T-cell (primary cell): Measurements from ENCODE around the gene AKAP9. TPM values are rescaled to one million over a fixed set of nuclear protein-coding genes. Genes with fewer than 3 reads are reported as not detected.
A peak's percentile ranks its signal among the peaks of the same experiment; 100 is the strongest.
"Not testable (repeated sequence)": the region's sequence is repeated elsewhere in the genome, so short reads cannot be mapped to it uniquely, and the experiment has no call there.

Experiments used
- ATAC-seq, 4 experiments: fragments of 200-7000 bp in 3 of 4; fragments of 150-1000 bp in 1 of 4; cut with Tn5 transposase; replicated peaks in 1 of 4; 1 replicate in 3 of 4; 2 replicates in 1 of 4; pipeline ENCODE4 v1.10.0; 2021; ENCODE audit warnings: moderate library complexity in 3 of 4, mild to moderate bottlenecking in 2 of 4, moderate number of reproducible peaks in 1 of 4
- CTCF ChIA-PET, 2 donors: fragments of 300-600 bp; sonication (Branson Sonifier 250); formaldehyde crosslinking; loops; one replicate each; lab custom pipeline; 2022; ENCODE audit warnings: antibody characterized with exemption in 2 of 2; lab: Charles Lee
- POLR2A ChIA-PET, 2 donors: fragments of 300-600 bp; sonication (Branson Sonifier 250); formaldehyde crosslinking; loops; one replicate each; lab custom pipeline; 2022; ENCODE audit warnings: antibody characterized with exemption in 2 of 2; lab: Charles Lee
- DNase-seq, 35 experiments: peaks; one replicate each; pipeline versions ENCODE4 v3.0.0 to v3.0.0-alpha.2; 2013 to 2023
- H3K27ac ChIP-seq: one replicate; pipeline ENCODE4 v1.5.1; 2013; ENCODE audit warnings: low read length
- H3K27me3 ChIP-seq, 2 experiments: replicated peaks in 1 of 2; 1 replicate in 1 of 2; 2 replicates in 1 of 2; pipeline versions ENCODE4 v1.6.1 to v1.7.0; 2013; ENCODE audit warnings: low read length in 1 of 2, mixed read lengths in 1 of 2; ENCODE audit not compliant: control insufficient read depth in 2 of 2, insufficient read depth in 2 of 2; ENCODE audit errors: extremely low read depth in 1 of 2
- H3K36me3 ChIP-seq, 2 donors: 1 replicate in 1 of 2; 2 replicates in 1 of 2; pipeline versions ENCODE4 v1.6.1 to v1.7.0; 2013; ENCODE audit warnings: low read length in 1 of 2; ENCODE audit not compliant: control insufficient read depth in 2 of 2, insufficient read depth in 1 of 2; ENCODE audit errors: extremely low read depth in 1 of 2
- H3K4me1 ChIP-seq, 2 experiments: 1 replicate in 1 of 2; 2 replicates in 1 of 2; pipeline versions ENCODE4 v1.6.1 to v1.7.0; 2013; ENCODE audit warnings: low read length in 2 of 2, mixed read lengths in 1 of 2; ENCODE audit not compliant: insufficient read depth in 2 of 2, control insufficient read depth in 1 of 2; ENCODE audit errors: extremely low read depth in 1 of 2
- H3K4me3 ChIP-seq, 2 donors: 1 replicate in 1 of 2; 2 replicates in 1 of 2; pipeline versions ENCODE4 v1.5.1 to v1.7.0; 2013; ENCODE audit warnings: mild to moderate bottlenecking in 2 of 2, low read length in 1 of 2, moderate library complexity in 1 of 2; ENCODE audit not compliant: control insufficient read depth in 1 of 2; ENCODE audit errors: extremely low read depth in 1 of 2
- H3K9me3 ChIP-seq: 2 replicates; pipeline ENCODE4 v1.7.0; 2013
- H3K27ac Mint-ChIP-seq, 2 donors: one replicate each; pipeline ENCODE4 v1.8.0; 2020 to 2021; ENCODE audit warnings: mild to moderate bottlenecking in 2 of 2, mixed read lengths in 2 of 2
- H3K27me3 Mint-ChIP-seq, 2 donors: one replicate each; pipeline ENCODE4 v1.8.0; 2021 to 2022; ENCODE audit warnings: mixed read lengths in 2 of 2
- H3K36me3 Mint-ChIP-seq: one replicate; pipeline ENCODE4 v1.8.0; 2021; ENCODE audit warnings: mixed read lengths
- H3K4me1 Mint-ChIP-seq, 3 donors: one replicate each; pipeline ENCODE4 v1.8.0; 2020 to 2022; ENCODE audit warnings: mixed read lengths in 3 of 3, mild to moderate bottlenecking in 1 of 3
- H3K4me3 Mint-ChIP-seq, 3 donors: one replicate each; pipeline ENCODE4 v1.8.0; 2020 to 2022; ENCODE audit warnings: mild to moderate bottlenecking in 3 of 3, mixed read lengths in 3 of 3, moderate library complexity in 3 of 3
- H3K9me3 Mint-ChIP-seq, 3 donors: one replicate each; pipeline ENCODE4 v1.8.0; 2020 to 2022; ENCODE audit warnings: mixed read lengths in 3 of 3
- WGBS: methylation state at CpG from one replicate; pipeline ENCODE4 v1.1.5; 2013; ENCODE audit warnings: missing lambda C conversion rate; ENCODE audit not compliant: insufficient coverage; 5-methylcytosine and 5-hydroxymethylcytosine counted together
- total RNA-seq, 35 experiments: library from RNA in 6 of 35; stranded (reverse) in 6 of 35; fragments of 120-200 nt in 1 of 35; gene quantifications; one replicate each; pipeline versions ENCODE4 v1.2.1 to v1.2.4 and lab custom pipeline; 2013 to 2026

AKAP9 gene
- total RNA-seq, 5 donors from 2014 or later (not counting 1 experiment from before 2014, with no cell fraction given): 59.6 to 83.3 (median 69.0) TPM

DNA sequence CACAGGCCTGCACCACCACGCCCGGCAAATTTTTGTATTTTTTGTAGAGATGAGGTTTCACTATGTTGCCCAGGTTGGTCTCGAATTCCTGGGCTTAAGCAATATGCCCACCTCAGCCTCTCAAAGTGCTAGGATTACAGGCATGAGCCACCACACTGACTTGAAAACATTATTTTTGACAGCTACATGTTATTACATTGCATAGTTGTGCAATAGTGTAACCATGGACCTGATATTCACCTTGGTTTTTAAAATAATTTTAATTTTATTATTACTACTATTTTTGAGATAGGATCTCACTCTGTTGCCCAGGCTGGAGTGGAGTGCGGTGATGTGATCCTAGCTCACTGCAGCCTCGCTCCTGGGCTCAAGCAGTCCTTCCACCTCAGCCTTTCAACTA is 18.4 kb downstream of the AKAP9 start:
- Histone ChIP-seq H3K9me3 (no peaks in the 10 kb centered on the region), H3K36me3 (peaks cover 0 to 5% of the 10 kb centered on the region in 2 donors), H3K27me3 (no peaks in the 10 kb centered on the region), H3K27ac (no peak overlapping the region), H3K4me3 (no peak overlapping the region), H3K4me1 (no peaks in the 10 kb centered on the region)
- Mint-ChIP-seq H3K9me3 (no peaks in the 10 kb centered on the region), H3K27me3 (no peaks in the 10 kb centered on the region), H3K4me1 (peaks cover 25 to 33% (median 27%) of the 10 kb centered on the region in 3 donors), H3K36me3 (peaks cover 11% of the 10 kb centered on the region), H3K4me3 (no peak overlapping the region), H3K27ac (no peak overlapping the region)
- ATAC-seq (no peak), DNase-seq (no peak)
- ChIA-PET POLR2A (interaction anchor here in 1 of 2 donors (0.7 kb wide), 1 partner anchor 883 kb away, joined by 3 read pairs; no protein-coding TSS in a partner anchor), CTCF (no interaction called here)
- WGBS: no CpG with 5 or more reads among the region's 5 CpGs

DNA sequence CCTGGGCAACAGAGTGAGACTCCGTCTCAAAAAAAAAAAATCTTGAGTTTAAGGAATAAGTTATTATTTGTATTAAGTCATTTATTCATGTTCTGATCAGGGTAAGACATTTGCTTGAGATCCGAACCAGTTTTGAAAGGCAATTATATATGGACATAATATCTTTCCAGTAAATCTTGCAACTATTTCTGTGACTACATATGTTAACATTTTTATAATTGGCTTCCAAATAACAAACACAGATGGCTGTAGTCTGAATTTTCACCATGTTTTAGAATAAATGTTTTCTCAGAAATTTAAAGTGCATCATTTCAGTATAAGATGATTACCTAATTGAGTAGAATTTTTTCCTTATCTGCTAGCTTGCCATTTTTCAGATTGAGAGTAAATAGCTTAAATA is 21.2 kb downstream of the AKAP9 start:
- POLR2A ChIA-PET: no interaction called here
- peaks cover 30 to 37% (median 36%) of the 10 kb centered on the region in 3 donors for H3K4me1 Mint-ChIP-seq

DNA sequence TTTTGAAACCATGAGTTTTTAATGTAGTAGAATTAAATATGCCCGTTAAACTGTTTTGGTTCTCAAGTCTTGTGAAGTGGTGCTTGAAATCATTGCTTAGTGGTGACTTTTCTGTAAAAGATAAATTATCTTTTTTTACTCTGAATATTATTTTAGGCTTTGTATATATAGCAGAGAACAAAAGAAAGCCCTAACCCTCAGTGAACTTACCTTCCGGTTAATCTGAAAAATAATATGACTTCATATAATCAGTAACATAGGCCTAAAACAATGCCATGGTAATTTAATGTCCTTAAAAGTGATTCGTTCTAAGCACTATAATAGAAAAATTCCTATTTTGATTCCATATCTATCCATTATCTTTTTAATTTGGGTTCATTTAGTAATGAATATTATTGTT is 21.8 kb downstream of the AKAP9 start:
- Mint-ChIP-seq H3K27me3 (no peaks in the 10 kb centered on the region), H3K9me3 (peaks cover 2 to 8% (median 3%) of the 10 kb centered on the region in 3 donors), H3K4me1 (peaks cover 36 to 43% (median 40%) of the 10 kb centered on the region in 3 donors), H3K36me3 (peaks cover 7% of the 10 kb centered on the region), H3K27ac (no peak overlapping the region), H3K4me3 (no peak overlapping the region)
- Histone ChIP-seq H3K4me3 (no peak overlapping the region), H3K9me3 (no peaks in the 10 kb centered on the region), H3K27ac (no peak overlapping the region), H3K4me1 (no peaks in the 10 kb centered on the region), H3K36me3 (no peaks in the 10 kb centered on the region), H3K27me3 (no peaks in the 10 kb centered on the region)
- no CpG with 5 or more reads among the region's 3 CpGs for WGBS
- ChIA-PET POLR2A (no interaction called here), CTCF (interaction anchor here in 1 of 2 donors (0.6 kb wide), 1 partner anchor 94 kb away, joined by 3 read pairs; no protein-coding TSS in a partner anchor)
- DNase-seq (no peak), ATAC-seq (no peak)

More for the DNA sequence above, 21.2 kb downstream of the AKAP9 start:
- Histone ChIP-seq H3K4me1 (no peaks in the 10 kb centered on the region), H3K36me3 (no peaks in the 10 kb centered on the region), H3K9me3 (no peaks in the 10 kb centered on the region), H3K27me3 (no peaks in the 10 kb centered on the region), H3K27ac (no peak overlapping the region), H3K4me3 (no peak overlapping the region)
- ATAC-seq (no peak), DNase-seq (no peak)
- Mint-ChIP-seq H3K27ac (no peak overlapping the region), H3K9me3 (peaks cover 2 to 8% (median 3%) of the 10 kb centered on the region in 3 donors), H3K36me3 (peaks cover 7% of the 10 kb centered on the region), H3K27me3 (no peaks in the 10 kb centered on the region), H3K4me3 (no peak overlapping the region)
- CTCF ChIA-PET: interaction anchor here in 1 of 2 donors (0.6 kb wide), 1 partner anchor 93 kb away, joined by 3 read pairs; no protein-coding TSS in a partner anchor
- WGBS: no CpG with 5 or more reads among the region's 2 CpGs

DNA sequence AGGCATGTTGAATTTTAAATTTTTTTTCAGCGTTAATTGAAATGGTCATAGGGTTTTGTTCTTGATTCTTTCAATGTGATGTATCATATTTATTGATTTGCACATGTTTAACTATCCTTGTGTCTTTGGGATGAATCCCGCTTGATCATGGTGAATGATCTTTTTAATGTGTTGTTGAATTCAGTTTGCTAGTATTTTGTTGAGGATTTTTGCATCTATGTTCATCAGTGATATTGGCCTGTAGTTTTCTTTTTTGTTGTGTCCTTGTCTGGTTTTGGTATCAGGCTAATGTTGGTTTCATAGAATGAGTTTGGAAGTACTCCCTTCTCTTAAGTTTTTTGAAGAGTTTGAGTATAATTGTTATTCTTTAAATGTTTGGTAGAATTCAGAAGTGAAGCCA is 26.9 kb downstream of the AKAP9 start:
- Mint-ChIP-seq H3K27ac (peak overlapping the region in 1 of 2 donors; percentile 28), H3K4me1 (peaks cover 63 to 75% (median 63%) of the 10 kb centered on the region in 3 donors)
- ATAC-seq, DNase-seq, H3K9me3 ChIP-seq, POLR2A ChIA-PET, H3K4me1 ChIP-seq, CTCF ChIA-PET, H3K27me3 Mint-ChIP-seq, H3K36me3 Mint-ChIP-seq, H3K9me3 Mint-ChIP-seq, H3K4me3 ChIP-seq, H3K27me3 ChIP-seq, H3K4me3 Mint-ChIP-seq, H3K27ac ChIP-seq, H3K36me3 ChIP-seq: not testable (repeated sequence)
- WGBS: 100% methylated on average over 1 of the region's 2 CpGs

DNA sequence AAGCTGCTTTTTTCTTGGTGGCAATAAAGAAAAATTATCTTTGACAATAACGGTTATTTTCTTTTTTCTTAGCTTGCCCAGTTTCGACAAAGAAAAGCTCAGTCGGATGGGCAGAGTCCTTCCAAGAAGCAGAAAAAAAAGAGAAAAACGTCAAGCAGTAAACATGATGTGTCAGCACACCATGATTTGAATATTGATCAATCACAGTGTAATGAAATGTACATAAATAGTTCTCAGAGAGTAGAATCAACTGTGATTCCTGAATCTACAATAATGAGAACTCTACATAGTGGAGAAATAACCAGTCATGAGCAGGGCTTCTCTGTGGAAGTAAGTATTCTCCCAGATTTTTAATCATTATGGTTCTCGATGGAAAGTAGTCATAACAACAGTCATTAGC is 33.0 kb downstream of the AKAP9 start:
- Histone ChIP-seq H3K4me3 (no peak overlapping the region), H3K36me3 (peaks cover 5 to 7% of the 10 kb centered on the region in 2 donors), H3K27me3 (no peaks in the 10 kb centered on the region), H3K4me1 (peaks cover 0 to 4% of the 10 kb centered on the region in 2 experiments), H3K27ac (no peak overlapping the region), H3K9me3 (no peaks in the 10 kb centered on the region)
- DNase-seq: no peak
- CTCF ChIA-PET: no interaction called here
- H3K27ac Mint-ChIP-seq: no peak overlapping the region
- POLR2A ChIA-PET: no interaction called here
- H3K4me3 Mint-ChIP-seq: no peak overlapping the region
- H3K36me3 Mint-ChIP-seq: peaks cover 16% of the 10 kb centered on the region
- no peak for ATAC-seq
- no peaks in the 10 kb centered on the region for H3K27me3 Mint-ChIP-seq
- no CpG with 5 or more reads among the region's 5 CpGs for WGBS
- H3K4me1 Mint-ChIP-seq: peaks cover 29 to 43% (median 31%) of the 10 kb centered on the region in 3 donors
- no peaks in the 10 kb centered on the region for H3K9me3 Mint-ChIP-seq

DNA sequence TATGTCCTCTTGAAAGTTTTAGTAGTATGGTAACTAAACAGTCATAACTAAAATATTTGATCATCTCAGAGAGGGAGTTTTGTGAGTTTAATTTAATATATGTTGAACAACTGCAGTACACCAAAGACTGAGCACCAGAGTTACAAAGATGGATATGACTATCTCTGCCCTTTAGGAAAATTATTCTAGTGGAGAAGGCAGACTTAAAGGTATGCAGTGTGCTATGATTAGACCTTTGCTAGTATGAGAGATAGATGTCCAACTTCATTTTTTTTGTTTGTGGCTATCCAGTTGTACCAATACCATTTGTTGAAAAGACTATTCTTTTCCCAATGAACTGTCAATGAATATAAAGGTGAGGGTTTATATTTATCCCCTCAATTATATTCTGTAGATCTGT is 33.4 kb downstream of the AKAP9 start:
- Mint-ChIP-seq H3K27ac (no peak overlapping the region), H3K36me3 (peaks cover 19% of the 10 kb centered on the region), H3K4me3 (no peak overlapping the region), H3K9me3 (no peaks in the 10 kb centered on the region), H3K27me3 (no peaks in the 10 kb centered on the region), H3K4me1 (peaks cover 27 to 38% (median 27%) of the 10 kb centered on the region in 3 donors)
- ATAC-seq: no peak
- ChIA-PET CTCF (no interaction called here), POLR2A (no interaction called here)
- peaks cover 6 to 8% of the 10 kb centered on the region in 2 donors for H3K36me3 ChIP-seq
- no peak overlapping the region for H3K4me3 ChIP-seq
- H3K27me3 ChIP-seq: no peaks in the 10 kb centered on the region
- DNase-seq: no peak
- H3K4me1 ChIP-seq: no peaks in the 10 kb centered on the region
- no peaks in the 10 kb centered on the region for H3K9me3 ChIP-seq
- H3K27ac ChIP-seq: no peak overlapping the region
